Transverse colon (tissue), 3 donors: Measurements from ENCODE around the gene MPRIP.

Experiments
- POLR2A ChIP-seq: fragments of 450-650 bp; IDR thresholded peaks from one replicate; pipeline ENCODE4 v1.6.1; 2016; ENCODE audit warnings: antibody characterized with exemption, mild to moderate bottlenecking, moderate library complexity
- TF ChIP-seq, protein P1 (sequence below), 5 experiments: fragments of 200-600 bp in 3 of 5; fragments of 450-650 bp in 2 of 5; sonication (generic) in 3 of 5; IDR thresholded peaks; 1 replicate in 2 of 5; 2 replicates in 3 of 5; pipeline ENCODE4 v1.5.1; 2016 to 2017; ENCODE audit warnings: antibody characterized with exemption in 5 of 5, inconsistent platforms in 3 of 5, mild to moderate bottlenecking in 2 of 5, moderate library complexity in 1 of 5

DNA sequence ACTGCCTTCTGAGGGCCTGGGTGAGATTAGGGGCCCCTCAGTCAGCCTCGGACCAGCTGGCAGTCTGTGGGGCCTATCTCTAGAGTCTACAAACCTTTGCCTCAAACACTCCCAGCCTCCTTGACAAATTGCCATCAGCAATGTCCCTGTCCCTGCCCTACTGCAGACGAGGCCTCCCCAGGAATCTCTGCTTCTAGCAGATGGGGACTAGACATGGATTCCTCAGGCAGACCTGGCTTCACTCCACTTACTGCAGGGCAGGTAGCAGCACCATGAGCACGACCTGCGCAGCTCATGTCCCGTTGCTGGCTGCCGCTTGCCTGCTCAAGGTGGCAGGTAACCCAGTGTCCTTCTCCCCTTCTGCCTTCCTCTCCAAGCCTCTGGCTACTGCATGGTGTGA lies 114.8 kb downstream of the MPRIP start:
- TF ChIP-seq POLR2A: no peak
- TF ChIP-seq, protein P1, sequence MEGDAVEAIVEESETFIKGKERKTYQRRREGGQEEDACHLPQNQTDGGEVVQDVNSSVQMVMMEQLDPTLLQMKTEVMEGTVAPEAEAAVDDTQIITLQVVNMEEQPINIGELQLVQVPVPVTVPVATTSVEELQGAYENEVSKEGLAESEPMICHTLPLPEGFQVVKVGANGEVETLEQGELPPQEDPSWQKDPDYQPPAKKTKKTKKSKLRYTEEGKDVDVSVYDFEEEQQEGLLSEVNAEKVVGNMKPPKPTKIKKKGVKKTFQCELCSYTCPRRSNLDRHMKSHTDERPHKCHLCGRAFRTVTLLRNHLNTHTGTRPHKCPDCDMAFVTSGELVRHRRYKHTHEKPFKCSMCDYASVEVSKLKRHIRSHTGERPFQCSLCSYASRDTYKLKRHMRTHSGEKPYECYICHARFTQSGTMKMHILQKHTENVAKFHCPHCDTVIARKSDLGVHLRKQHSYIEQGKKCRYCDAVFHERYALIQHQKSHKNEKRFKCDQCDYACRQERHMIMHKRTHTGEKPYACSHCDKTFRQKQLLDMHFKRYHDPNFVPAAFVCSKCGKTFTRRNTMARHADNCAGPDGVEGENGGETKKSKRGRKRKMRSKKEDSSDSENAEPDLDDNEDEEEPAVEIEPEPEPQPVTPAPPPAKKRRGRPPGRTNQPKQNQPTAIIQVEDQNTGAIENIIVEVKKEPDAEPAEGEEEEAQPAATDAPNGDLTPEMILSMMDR (IDR thresholded peaks at IDR 0.05): no peak
